OCI-LY7 (cell line): ENCODE data around the gene KIF25. TPM values are rescaled to one million over a fixed set of nuclear protein-coding genes. Genes with fewer than 3 reads are reported as not detected.

ENCODE experiments used
- BruUV-seq: library from RNA; stranded (reverse); fragments of 400-500 nt; replicated peaks from 2 replicates; lab custom pipeline; 2021; lab: Mats Ljungman, UMichigan
- CTCF ChIA-PET: fragments of 300-600 bp; sonication (Branson Sonifier 250); formaldehyde crosslinking; loops from one replicate; lab custom pipeline; 2022; ENCODE audit warnings: antibody characterized with exemption; ENCODE audit not compliant: unreplicated experiment; lab: Charles Lee
- POLR2A ChIA-PET: fragments of 300-600 bp; sonication (Branson Sonifier 250); formaldehyde crosslinking; loops from one replicate; lab custom pipeline; 2022; ENCODE audit warnings: antibody characterized with exemption; lab: Charles Lee
- DNase-seq: peaks from one replicate; pipeline ENCODE4 v3.0.0-alpha.2; 2015; ENCODE audit warnings: low spot score
- H2AFZ ChIP-seq: fragments of 200-600 bp; sonication (generic), shearing (Covaris generic); 2 replicates; pipeline ENCODE4 v1.6.1; 2014; ENCODE audit warnings: mild to moderate bottlenecking, antibody characterized with exemption, low read length, moderate library complexity
- H3K27ac ChIP-seq: fragments of 200-600 bp; sonication (generic); 2 replicates; pipeline ENCODE4 v1.5.1; 2014; ENCODE audit warnings: mixed run types, low read depth, mild to moderate bottlenecking, moderate library complexity, low read length, inconsistent platforms; ENCODE audit not compliant: poor library complexity, severe bottlenecking
- H3K36me3 ChIP-seq: fragments of 200-600 bp; sonication (generic); 2 replicates; pipeline ENCODE4 v1.6.1; 2014; ENCODE audit warnings: mild to moderate bottlenecking, antibody characterized with exemption, low read length, moderate library complexity, mixed read lengths; ENCODE audit not compliant: insufficient read depth
- H3K4me1 ChIP-seq: fragments of 200-600 bp; sonication (generic); 2 replicates; pipeline ENCODE4 v1.5.1; 2014; ENCODE audit warnings: mild to moderate bottlenecking, low read length; ENCODE audit not compliant: insufficient read depth, poor library complexity, severe bottlenecking
- H3K4me2 ChIP-seq: fragments of 200-600 bp; sonication (generic); 2 replicates; pipeline ENCODE4 v1.6.1; 2014; ENCODE audit warnings: mild to moderate bottlenecking, low read length
- H3K4me3 ChIP-seq: fragments of 200-600 bp; sonication (generic); 2 replicates; pipeline ENCODE4 v1.5.1; 2014; ENCODE audit warnings: mild to moderate bottlenecking, low read depth, low read length; ENCODE audit not compliant: poor library complexity, severe bottlenecking
- H3K79me2 ChIP-seq: fragments of 200-600 bp; sonication (generic); 2 replicates; pipeline ENCODE4 v1.6.1; 2016; ENCODE audit warnings: low read depth, mild to moderate bottlenecking, low read length, moderate library complexity, mixed read lengths; ENCODE audit not compliant: insufficient read depth
- H3K9me2 ChIP-seq: fragments of 200-600 bp; sonication (generic); 2 replicates; pipeline ENCODE4 v1.6.1; 2016; ENCODE audit warnings: mild to moderate bottlenecking, low read length, mixed read lengths; ENCODE audit not compliant: insufficient read depth
- H3K9me3 ChIP-seq: fragments of 200-600 bp; sonication (generic); 2 replicates; pipeline ENCODE4 v1.6.1; 2014; ENCODE audit warnings: mild to moderate bottlenecking, mixed run types, low read length, mixed read lengths
- H4K20me1 ChIP-seq: fragments of 200-600 bp; sonication (generic); 2 replicates; pipeline ENCODE4 v1.6.1; 2014; ENCODE audit warnings: mild to moderate bottlenecking, antibody characterized with exemption, low read length, moderate library complexity, mixed read lengths; ENCODE audit not compliant: insufficient read depth
- EZH2phosphoT487 ChIP-seq: fragments of 200-600 bp; sonication (generic); IDR thresholded peaks from 2 replicates; pipeline ENCODE4 v1.6.1; 2018; ENCODE audit warnings: low read depth, borderline replicate concordance, mild to moderate bottlenecking, mixed run types, antibody characterized with exemption, low read length, moderate library complexity, mixed read lengths
- intact Hi-C: fragments of 100-400 bp; cut with micrococcal nuclease; formaldehyde crosslinking; loops from one replicate; pipeline ENCODE4 v1.10.0; 2022; ENCODE audit not compliant: unreplicated experiment
- total RNA-seq, 2 experiments: library from RNA; depleted of rRNA in 1 of 2; stranded (reverse); fragments of >200 nt in 1 of 2; shearing (Covaris generic) in 1 of 2; gene quantifications; 2 replicates each; pipeline ENCODE4 v1.2.3, GENCODE V29; 2014 to 2022
- TF ChIP-seq, protein P1 (sequence below): fragments of 200-600 bp; sonication (generic); conservative IDR thresholded peaks from 2 replicates; pipeline ENCODE4 v1.5.1; 2014; ENCODE audit warnings: mild to moderate bottlenecking, antibody characterized with exemption, low read length, moderate library complexity, mixed read lengths

The KIF25 gene
- total RNA-seq, 2 experiments from 2014 or later = not detected

DNA sequence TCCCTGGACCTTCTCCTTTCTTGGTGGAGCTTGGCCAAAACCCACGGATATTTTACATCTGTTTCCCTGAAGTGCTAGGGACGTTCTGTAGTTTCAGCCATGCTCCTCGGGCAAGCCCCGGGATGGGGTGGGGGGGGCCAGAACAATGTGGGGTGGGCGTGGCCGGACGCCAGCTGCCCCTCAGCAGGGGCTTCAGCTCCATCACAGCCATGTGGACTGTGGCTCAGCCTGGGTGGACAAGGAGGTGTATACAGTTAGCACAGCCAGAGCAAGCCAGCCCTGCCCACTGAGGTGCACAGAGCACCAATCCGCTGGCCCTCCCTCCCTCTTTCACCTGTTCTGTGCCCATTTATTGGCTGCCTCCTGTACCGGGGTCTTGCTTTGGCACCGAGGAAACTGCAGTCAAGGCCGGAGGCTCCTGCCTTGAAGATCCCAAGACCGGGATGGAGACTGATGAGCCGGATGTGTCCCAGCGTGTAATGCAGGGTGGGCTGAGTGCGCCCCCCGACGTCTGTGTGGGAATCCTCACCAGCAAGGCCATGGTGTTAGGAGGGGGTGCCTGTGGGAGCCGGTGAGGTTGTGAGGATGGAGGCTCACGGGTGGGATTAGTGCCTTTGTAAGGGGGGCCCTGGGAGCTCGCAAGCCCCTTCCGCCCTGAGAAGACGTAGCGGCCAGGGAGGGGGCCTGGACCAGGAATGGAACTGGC, 53.6 kb downstream of the KIF25 start:
- CTCF ChIA-PET = no interaction called here
- Histone ChIP-seq H3K9me2 (no peaks in the 10 kb centered on the region), H3K9me3 (no peaks in the 10 kb centered on the region), H2AFZ (no peak overlapping the region), H3K4me2 (no peak overlapping the region), H3K36me3 (no peaks in the 10 kb centered on the region), H3K27ac (no peak overlapping the region), H3K79me2 (no peaks in the 10 kb centered on the region), H3K4me1 (no peaks in the 10 kb centered on the region), H3K4me3 (no peak overlapping the region), H4K20me1 (no peaks in the 10 kb centered on the region)
- BruUV-seq = no TSS peak
- POLR2A ChIA-PET = interaction anchor here (0.5 kb wide), 1 partner anchor 403 kb away, joined by 3 read pairs; no protein-coding TSS in a partner anchor
- TF ChIP-seq, protein P1, sequence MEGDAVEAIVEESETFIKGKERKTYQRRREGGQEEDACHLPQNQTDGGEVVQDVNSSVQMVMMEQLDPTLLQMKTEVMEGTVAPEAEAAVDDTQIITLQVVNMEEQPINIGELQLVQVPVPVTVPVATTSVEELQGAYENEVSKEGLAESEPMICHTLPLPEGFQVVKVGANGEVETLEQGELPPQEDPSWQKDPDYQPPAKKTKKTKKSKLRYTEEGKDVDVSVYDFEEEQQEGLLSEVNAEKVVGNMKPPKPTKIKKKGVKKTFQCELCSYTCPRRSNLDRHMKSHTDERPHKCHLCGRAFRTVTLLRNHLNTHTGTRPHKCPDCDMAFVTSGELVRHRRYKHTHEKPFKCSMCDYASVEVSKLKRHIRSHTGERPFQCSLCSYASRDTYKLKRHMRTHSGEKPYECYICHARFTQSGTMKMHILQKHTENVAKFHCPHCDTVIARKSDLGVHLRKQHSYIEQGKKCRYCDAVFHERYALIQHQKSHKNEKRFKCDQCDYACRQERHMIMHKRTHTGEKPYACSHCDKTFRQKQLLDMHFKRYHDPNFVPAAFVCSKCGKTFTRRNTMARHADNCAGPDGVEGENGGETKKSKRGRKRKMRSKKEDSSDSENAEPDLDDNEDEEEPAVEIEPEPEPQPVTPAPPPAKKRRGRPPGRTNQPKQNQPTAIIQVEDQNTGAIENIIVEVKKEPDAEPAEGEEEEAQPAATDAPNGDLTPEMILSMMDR = no peak
- no peak for TF ChIP-seq EZH2phosphoT487
- intact Hi-C loops = no loop called here
- DNase-seq = no peak

DNA sequence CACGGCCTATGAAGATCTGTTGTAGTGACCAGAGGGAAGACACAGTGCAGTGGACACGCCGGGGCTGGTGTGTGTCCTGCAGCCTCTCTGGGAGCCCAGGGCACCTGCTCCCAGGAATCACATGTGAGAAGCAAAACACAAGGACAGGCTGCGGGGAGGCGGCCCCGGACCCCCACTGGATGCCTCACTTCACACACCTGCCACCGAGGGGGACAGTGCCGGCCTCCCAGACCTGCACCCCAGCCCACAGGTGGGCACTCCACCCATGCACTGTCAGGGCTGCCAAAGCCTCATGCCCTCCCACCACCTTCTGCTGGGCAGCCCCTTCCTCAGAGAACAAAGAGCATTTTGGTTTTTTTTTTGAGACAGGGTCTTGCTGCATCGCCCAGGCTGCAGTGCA, 54.2 kb downstream of the KIF25 start:
- POLR2A ChIA-PET = no interaction called here
- BruUV-seq = no TSS peak
- H3K4me2 ChIP-seq = no peak overlapping the region
- H2AFZ ChIP-seq = no peak overlapping the region
- no peaks in the 10 kb centered on the region for H3K4me1 ChIP-seq
- TF ChIP-seq, protein P1 = no peak
- TF ChIP-seq EZH2phosphoT487 = no peak
- H3K9me3 ChIP-seq = no peaks in the 10 kb centered on the region
- no peaks in the 10 kb centered on the region for H3K9me2 ChIP-seq
- no peak for DNase-seq
- no peak overlapping the region for H3K27ac ChIP-seq
- intact Hi-C loops = no loop called here
- CTCF ChIA-PET = no interaction called here
- no peak overlapping the region for H3K4me3 ChIP-seq
- no peaks in the 10 kb centered on the region for H3K79me2 ChIP-seq
- H4K20me1 ChIP-seq = no peaks in the 10 kb centered on the region
- H3K36me3 ChIP-seq = no peaks in the 10 kb centered on the region

DNA sequence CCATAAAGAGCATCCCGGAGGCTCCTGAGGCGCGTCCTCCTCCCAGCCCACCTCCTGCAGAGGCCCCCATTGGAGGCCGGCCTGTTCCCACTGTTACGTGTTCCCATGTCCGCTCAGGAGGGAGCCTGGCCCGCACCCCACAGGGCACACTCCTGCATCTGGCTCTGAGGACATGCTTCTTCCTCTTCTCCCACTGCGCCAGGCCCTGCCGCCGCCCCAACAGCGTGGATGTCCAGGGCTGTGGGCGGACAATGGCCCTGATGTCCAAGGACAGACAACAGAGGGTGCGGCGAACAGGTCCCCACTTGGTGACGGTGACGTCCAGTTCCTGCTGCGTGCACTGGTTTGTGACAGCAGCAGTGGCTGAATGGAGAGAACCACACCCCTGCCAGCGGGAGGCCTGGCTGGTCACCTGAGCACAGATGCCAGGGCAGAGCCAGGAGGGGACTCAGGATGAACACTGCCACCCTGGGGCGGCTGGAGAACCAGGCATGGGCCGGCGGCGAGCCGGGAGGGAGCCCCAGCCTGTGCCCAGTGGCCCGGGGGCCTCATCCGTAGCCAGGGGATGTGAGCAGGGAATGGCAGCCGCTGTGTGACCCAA, 54.9 kb downstream of the KIF25 start:
- BruUV-seq = no TSS peak
- H2AFZ ChIP-seq = no peak overlapping the region
- no peak for TF ChIP-seq EZH2phosphoT487
- TF ChIP-seq, protein P1 = no peak
- ChIA-PET CTCF (no interaction called here), POLR2A (no interaction called here)
- H3K4me2 ChIP-seq = no peak overlapping the region
- DNase-seq = no peak
- no peaks in the 10 kb centered on the region for H3K9me3 ChIP-seq
- H4K20me1 ChIP-seq = no peaks in the 10 kb centered on the region
- H3K4me1 ChIP-seq = no peaks in the 10 kb centered on the region
- H3K79me2 ChIP-seq = no peaks in the 10 kb centered on the region
- no peaks in the 10 kb centered on the region for H3K9me2 ChIP-seq
- H3K36me3 ChIP-seq = no peaks in the 10 kb centered on the region
- intact Hi-C loops = no loop called here
- H3K4me3 ChIP-seq = no peak overlapping the region
- H3K27ac ChIP-seq = no peak overlapping the region
